SK-N-SH treated with all-trans-retinoic acid at 6 μM for 48 hours (cell line): ENCODE data around the gene RNF224.

Source experiments
- BACH2 ChIP-seq: fragments of 250-450 bp; sonication (Bioruptor Pico); IDR thresholded peaks from 2 replicates; pipeline ENCODE4 v1.9.0; 2021; ENCODE audit warnings: mild to moderate bottlenecking, borderline replicate concordance
- CREB5 ChIP-seq: fragments of 250-450 bp; sonication (Bioruptor Pico); IDR thresholded peaks from 2 replicates; pipeline ENCODE4 v1.5.1; 2020; ENCODE audit warnings: low read depth, mild to moderate bottlenecking, moderate library complexity
- ISL1 ChIP-seq: fragments of 250-450 bp; sonication (Bioruptor Pico); IDR thresholded peaks from 2 replicates; pipeline ENCODE4 v2.1.2; 2022; ENCODE audit warnings: mild to moderate bottlenecking, moderate library complexity
- PPARA ChIP-seq: fragments of 250-450 bp; sonication (Bioruptor Pico); IDR thresholded peaks from 2 replicates; pipeline ENCODE4 v1.5.0; 2020; ENCODE audit warnings: mild to moderate bottlenecking, borderline replicate concordance
- SNAI2 ChIP-seq: fragments of 250-450 bp; sonication (Bioruptor Pico); IDR thresholded peaks from 2 replicates; pipeline ENCODE4 v1.5.0; 2020; ENCODE audit warnings: mild to moderate bottlenecking, moderate library complexity
- TSHZ2 ChIP-seq: fragments of 250-450 bp; sonication (Bioruptor Pico); IDR thresholded peaks from 2 replicates; pipeline ENCODE4 v1.5.0; 2020; ENCODE audit warnings: mild to moderate bottlenecking, moderate library complexity
- ZC3H10 ChIP-seq: fragments of 250-450 bp; sonication (Bioruptor Pico); IDR thresholded peaks from 2 replicates; pipeline ENCODE4 v1.5.1; 2021; ENCODE audit warnings: mild to moderate bottlenecking, moderate library complexity

GRCh38 chr9:137194909-137195308 is 32.4 kb upstream of the RNF224 start:
- TF ChIP-seq ISL1 (CRISPR knock-in tag): no peak
- no peak for TF ChIP-seq ZC3H10 (CRISPR knock-in tag)
- no peak for TF ChIP-seq CREB5 (CRISPR knock-in tag)
- no peak for TF ChIP-seq TSHZ2 (CRISPR knock-in tag)
- no peak for TF ChIP-seq BACH2 (CRISPR knock-in tag)
- no peak for TF ChIP-seq PPARA (CRISPR knock-in tag)
- TF ChIP-seq SNAI2 (CRISPR knock-in tag): no peak
